NCI-H146 treated with DMSO at 0.1 percent for 48 hours (cell line): ENCODE measurements around the gene DNAI7.
A peak's percentile ranks its signal among the peaks of the same experiment; 100 is the strongest.

ENCODE experiments used
- DNase-seq: peaks from one replicate; lab custom pipeline; 2025; ENCODE audit not compliant: unreplicated experiment; lab: John Stamatoyannopoulos, UW

Gene DNAI7

GRCh38 chr12:25186038-25186787 lies 8.7 kb downstream of the DNAI7 start:
- DNase-seq = no peak

DNA sequence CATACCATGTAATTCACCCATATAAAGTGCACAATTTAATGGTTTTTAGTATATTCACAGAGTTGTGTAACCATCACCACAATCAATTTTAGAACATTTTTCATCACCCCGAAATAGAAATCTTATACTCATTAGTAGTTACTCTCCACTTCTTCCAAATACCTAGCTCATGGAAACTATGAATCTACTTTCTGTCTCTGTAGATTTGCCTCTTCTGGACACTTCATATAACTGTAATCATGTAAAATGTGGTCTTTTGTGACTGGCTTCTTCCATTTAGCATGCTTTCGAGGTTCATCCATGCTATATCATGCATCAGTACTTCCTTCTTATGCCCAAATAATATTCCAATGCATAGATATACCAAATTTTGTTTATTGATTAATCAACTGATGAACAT lies 10.8 kb downstream of the DNAI7 start:
- DNase-seq = no peak

DNA sequence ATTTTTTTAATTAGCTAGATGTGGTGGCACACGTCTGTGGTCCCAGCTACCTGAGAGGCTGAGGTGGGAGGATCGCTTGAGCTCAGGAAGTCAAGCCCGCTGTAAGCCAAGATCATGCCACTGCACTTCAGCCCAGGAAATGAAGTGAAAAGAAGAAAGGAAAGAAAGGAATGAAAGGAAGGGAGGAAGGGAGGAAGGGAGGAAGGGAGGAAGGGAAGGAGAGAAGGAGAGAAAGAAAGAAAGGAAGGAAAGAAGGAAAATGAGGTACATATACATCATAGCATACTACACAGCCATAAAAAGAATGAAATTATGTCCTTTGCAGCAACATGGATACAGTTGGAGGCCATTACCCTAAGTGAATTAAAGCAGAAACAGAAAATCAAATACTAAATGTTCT lies 12.2 kb downstream of the DNAI7 start:
- DNase-seq = no peak

GRCh38 chr12:25162866-25163265 lies 32.1 kb downstream of the DNAI7 start:
- no peak for DNase-seq

GRCh38 chr12:25156061-25156460 lies 38.9 kb downstream of the DNAI7 start:
- DNase-seq = no peak

DNA sequence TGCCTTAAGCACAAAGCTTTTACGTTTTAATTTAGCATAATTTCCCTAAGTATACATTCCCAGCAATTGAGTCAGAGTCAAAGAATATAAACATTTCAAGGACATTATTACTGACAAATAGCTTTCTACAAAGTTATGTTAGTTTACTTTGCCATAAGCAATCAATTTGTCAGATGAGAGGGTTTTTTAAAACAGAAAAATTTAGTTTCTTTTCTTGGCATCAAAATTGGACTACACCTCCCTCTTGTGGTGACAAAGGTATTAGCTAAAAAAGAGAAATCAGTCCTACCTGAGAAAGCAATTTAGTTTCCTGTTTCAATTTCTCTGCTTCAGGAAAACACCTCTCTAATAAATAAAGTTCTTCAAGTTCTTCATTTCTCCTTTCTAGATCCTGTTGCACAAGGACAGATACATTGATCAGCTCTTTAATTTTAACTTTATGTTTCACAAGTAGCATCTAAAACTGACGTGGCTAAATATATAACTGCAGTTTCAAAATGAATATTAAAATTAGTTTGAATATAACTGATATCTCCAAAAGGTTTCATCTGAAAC lies 39.9 kb downstream of the DNAI7 start:
- peak; percentile 5 for DNase-seq

DNA sequence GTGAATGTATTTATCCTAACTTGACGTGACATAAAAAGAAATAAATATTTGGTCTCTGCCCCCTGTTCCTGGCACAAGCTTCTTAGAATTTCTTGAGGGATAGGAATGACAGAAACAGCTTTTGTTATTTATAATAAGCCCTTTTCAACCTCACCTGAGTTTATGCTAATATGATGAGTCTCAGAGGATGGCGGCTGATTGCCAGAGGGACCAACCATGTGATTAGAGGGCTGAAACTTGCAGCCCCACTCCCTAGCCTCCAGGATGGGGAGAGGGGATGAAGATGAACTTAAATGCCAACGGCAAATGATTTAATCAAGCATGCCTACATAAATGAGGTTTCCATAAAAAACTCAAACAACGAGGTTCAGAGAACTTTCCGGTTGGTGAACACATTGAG lies 42.9 kb downstream of the DNAI7 start:
- DNase-seq = no peak

DNA sequence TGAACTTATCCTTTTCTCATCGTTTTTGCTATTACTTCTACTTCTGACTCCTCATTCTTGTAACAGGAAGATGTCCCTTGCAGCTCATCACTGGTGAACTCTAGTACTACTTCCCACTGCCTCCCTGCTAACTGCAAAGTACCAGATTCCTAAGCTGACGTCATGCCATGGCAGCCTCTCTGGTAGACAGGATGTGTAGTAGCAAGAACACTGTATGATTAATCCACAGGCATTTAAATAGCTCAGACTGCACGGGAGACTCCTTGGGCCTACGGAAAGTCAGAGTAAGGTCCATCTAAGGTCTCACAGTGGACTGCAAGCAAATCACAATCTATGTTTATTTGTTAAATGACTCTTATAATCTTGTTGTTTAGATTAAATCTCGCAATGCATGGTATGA lies 43.5 kb downstream of the DNAI7 start:
- no peak for DNase-seq

GRCh38 chr12:25146686-25147085 lies 48.3 kb downstream of the DNAI7 start:
- no peak for DNase-seq

DNA sequence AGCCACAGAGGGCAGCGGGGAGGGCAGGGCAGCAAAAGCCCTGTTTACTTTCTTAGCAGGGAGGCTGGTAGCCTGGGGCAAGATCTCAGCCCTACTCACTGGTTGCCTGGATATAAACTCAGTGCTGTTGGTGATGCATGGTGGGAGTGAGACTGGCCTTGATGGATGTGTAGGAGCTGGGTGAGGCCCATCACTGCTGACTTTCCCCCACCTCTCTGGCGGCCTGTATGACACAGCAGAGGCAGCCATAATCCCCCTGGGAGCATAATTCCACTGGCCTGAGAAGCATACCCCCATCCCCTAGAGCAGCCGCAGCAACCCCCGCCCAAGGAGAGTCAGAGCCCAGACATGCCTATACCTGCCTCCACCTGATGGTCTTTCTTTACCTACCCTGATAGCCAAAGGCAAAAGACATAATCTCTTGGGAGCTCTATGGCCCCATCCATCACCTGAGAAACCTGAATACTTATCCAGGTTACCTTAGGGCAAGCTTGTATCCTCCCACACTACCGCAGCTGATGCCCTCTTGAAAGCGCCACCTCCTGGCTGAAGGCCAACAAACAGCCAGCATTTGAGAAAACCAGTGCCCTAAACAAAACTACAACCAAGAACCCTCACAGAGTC lies 59.3 kb downstream of the DNAI7 start:
- peak; percentile 55 for DNase-seq

DNA sequence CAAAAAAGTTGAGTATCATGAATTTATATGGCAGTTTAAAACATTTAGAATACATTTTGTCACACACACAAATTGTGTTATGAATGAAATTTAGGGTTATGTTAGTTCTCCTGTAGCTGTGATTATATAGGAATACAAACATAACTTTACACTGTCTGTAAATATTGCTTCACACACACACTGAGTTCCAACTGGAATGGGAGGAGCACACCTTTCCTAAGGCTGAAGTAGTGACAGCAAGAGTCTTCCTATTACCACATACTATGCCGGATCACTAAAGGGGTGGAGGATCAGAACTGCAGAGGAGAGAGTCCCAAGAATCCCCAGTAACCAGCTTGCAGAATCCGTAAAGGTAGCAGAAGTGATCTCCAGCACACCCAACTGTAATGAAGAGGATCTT lies 63.7 kb downstream of the DNAI7 start:
- no peak for DNase-seq

DNA sequence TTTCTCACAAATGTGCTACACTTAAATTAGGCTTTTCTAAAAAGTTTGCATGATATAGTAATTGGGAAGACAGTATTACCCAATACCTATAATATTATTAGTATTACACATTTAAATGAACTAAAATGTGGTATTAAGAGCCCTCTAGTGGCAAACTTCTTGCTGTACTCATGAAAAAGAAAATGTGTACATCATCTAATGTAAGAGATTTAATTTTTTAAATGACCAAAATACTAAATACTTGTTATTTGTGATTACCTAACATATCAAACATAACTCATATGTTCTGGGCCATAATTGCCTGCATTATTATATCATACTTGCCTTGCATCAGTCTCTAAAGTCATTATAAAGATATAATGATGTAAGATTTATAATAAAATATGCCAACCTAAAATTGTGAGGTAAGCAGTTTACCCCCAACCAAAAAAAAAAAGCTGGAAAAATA lies 64.2 kb downstream of the DNAI7 start:
- no peak for DNase-seq

DNA sequence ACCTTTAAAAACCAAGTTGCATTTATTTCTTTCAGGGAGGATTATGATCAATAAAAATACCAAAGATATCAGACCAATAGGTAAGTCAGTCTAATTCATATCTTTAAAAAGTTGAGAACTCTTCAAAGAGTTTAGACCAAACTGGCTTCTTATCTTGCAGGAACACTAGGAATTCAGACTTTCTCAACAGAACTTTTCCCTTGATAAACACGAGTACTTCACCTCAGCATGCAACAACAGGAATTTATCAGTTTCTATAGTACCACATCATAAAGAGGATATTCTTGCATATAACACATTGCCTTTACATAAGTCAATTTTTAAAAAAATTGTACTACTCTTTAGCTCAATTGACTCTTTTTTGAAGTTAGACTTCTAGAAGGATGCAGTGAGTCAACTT lies 68.2 kb downstream of the DNAI7 start:
- DNase-seq = no peak

DNA sequence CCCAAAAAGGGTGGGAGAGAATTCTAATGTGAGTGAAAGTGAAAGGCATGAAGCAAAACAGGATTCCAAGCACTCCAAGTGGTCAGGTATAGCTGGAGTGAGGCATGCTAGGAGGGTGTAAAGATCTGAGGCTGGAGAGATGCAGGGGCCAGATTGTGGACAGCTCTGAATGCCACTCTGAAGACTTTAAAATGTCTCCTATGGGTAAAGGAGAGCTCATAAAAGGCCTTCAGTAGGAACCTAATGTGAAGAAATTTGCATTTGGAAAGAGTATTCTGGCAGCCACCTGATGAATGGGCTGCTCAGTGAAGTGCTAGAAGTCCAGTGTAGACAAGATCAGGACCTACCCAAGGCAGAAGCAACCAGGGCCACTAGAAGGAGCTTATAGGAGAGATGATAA lies 68.9 kb downstream of the DNAI7 start:
- DNase-seq = no peak

- no peak for DNase-seq
These were observed 70.5 kb downstream of the DNAI7 start for GRCh38 chr12:25124493-25124892.

- no peak for DNase-seq
These were observed 71.8 kb downstream of the DNAI7 start for GRCh38 chr12:25123126-25123525.

DNA sequence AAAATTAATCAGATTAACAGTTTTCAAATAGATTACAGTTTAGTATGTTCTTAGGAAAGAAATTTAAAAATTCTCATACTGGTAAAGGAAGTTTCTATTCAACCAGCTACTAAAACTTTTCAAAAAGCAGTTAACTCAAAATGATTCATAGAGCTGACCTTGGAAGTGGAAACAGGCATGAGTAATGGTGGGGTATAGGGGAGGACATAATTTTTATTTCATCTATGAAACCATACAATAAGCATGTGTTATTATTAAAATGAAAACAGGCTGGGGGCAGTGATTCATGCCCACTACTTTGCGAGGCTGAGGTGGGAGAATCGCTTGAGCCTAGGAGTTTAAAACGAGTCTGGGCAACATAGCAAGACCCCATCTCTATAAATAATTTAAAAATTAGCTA lies 73.0 kb downstream of the DNAI7 start:
- no peak for DNase-seq

DNA sequence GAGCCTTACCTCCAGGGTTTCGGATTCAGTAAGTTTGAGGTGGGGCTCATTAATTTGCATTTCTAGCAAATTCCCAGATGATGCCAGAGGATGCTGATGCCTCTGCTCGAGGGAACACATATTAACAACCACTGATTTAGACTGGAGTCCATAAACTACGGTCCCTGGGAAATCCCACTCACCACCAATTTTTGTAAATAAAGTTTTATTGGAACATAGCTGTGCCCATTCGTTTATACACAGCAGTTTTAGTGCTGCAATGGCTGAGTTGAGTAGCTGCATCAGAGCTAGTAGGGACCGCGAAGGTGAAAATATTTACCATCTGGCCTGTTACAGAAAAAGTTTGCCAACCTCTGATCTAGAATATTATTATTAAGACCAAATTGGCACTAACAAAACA lies 73.8 kb downstream of the DNAI7 start:
- no peak for DNase-seq

- no peak for DNase-seq
These were observed 75.9 kb downstream of the DNAI7 start for GRCh38 chr12:25119020-25119419.

GRCh38 chr12:25115677-25116076 lies 79.3 kb downstream of the DNAI7 start:
- DNase-seq = no peak

DNA sequence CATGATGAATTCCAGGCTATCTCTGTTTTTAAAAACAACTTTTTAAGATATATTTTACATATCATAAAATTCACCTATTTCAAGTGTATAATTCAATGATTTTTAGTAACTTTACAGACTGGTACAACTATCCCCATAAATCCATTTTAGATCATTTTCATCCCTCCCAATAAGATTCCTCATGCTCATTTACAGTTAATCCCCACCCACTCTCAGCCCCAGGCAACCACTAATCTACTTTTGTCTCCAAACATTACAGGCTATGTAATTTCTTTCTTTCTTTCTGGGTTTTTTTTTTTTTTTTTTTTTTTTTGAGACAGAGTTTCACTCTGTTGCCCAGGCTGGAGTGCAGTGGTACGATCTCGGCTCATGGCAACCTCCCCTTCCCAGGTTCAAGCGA lies 81.3 kb downstream of the DNAI7 start:
- no peak for DNase-seq

- DNase-seq = no peak
These were observed 84.7 kb downstream of the DNAI7 start for GRCh38 chr12:25110260-25110659.

- DNase-seq = no peak
These were observed 87.0 kb downstream of the DNAI7 start for GRCh38 chr12:25107920-25108319.
